Measurements from ENCODE around the gene PAN2. TPM values are rescaled to one million over a fixed set of nuclear protein-coding genes. Genes with fewer than 3 reads are reported as not detected.

The PAN2 gene
- total and polyA plus RNA-seq, 5 donors: 33.1 to 58.3 (median 48.9) TPM

DNA sequence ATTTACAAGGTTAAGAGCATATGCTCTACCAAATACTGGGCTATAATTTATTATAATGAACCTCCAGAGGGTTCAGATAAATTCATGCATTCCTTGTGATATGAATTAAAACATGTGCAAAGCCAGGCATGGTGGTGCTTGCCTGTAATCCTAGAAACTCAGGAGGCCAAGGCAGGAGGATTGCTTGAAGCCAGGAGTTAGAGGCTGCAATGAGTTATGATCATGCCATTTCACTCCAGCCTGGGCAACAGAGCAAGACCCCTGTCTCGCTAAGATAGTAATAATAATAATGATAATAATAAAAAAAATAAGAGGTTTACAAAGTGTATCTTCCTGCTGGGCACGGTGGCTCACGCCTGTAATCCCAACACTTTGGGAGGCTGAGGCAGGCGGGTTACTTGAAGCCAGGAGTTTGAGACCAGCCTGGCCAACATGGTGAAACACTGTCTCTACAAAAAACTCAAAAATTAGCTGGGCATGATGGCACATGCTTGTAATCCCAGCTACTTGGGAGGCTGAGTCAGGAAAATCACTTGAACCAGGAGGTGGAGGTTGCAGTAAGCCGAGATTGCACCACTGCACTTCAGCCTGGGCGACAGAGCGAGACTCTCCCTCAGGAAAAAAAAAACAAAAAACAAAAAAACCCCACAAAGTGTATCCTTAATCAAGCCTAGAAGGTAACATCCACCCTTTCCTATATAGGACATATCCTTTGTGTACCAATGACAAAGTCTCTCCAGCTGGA, 26.4 kb downstream of the PAN2 start:
- ATAC-seq (no peak), DNase-seq (no peak)
- Histone ChIP-seq H3K9me3 (ENCODE audit: control insufficient read depth, low read length) (no peaks in the 10 kb centered on the region), H3K27ac (ENCODE audit: low read length) (no peak overlapping the region), H3K4me3 (ENCODE audit: low read length) (no peak overlapping the region), H3K27me3 (ENCODE audit: control insufficient read depth, insufficient read depth) (no peaks in the 10 kb centered on the region), H3K4me1 (ENCODE audit: control insufficient read depth, insufficient read depth, low read length) (no peaks in the 10 kb centered on the region)
- 97% methylated on average over 7 of the region's 7 CpGs for WGBS
- intact Hi-C loops (cut with DNase I): no loop called here

DNA sequence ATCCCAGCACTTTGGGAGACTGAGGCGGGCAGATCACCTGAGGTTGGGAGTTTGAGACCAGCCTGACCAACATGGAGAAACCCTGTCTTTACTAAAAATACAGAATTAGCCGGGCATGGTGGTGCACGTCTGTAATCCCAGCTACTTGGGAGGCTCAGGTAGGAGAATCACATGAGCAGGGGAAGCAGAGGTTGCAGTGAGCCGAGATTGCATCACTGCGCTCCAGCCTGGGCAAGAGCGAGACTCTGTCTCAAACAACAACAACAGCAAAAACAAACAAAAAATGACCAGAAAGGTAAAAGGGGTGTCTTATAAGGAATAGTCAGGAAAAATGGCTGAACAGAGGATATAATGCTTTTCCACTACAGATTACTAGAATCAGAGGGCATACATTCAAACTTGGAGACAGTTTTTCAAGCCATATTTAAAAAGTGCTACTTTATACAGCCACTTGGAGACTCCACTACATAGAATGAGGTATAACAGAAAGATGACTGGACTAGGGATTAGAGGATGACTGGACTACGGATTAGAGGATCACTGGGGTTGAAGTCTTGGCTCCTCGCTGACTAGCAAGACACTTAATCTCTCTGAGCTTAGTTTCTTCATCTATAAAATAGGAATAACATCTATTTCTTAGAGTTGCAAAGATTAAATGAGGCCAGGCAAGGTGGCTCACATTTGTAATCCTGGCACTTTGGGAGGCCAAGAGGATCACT, 28.8 kb downstream of the PAN2 start:
- no peaks in the 10 kb centered on the region for H3K27me3 ChIP-seq (ENCODE audit: control insufficient read depth, insufficient read depth)
- ATAC-seq: no peak
- no peaks in the 10 kb centered on the region for H3K4me1 ChIP-seq (ENCODE audit: control insufficient read depth, insufficient read depth, low read length)
- intact Hi-C loops (cut with DNase I): no loop called here
- WGBS: 92% methylated on average over 8 of the region's 8 CpGs
- no peak overlapping the region for H3K27ac ChIP-seq (ENCODE audit: low read length)
- no peak overlapping the region for H3K4me3 ChIP-seq (ENCODE audit: low read length)
- H3K9me3 ChIP-seq (ENCODE audit: control insufficient read depth, low read length): no peaks in the 10 kb centered on the region
- DNase-seq: no peak

DNA sequence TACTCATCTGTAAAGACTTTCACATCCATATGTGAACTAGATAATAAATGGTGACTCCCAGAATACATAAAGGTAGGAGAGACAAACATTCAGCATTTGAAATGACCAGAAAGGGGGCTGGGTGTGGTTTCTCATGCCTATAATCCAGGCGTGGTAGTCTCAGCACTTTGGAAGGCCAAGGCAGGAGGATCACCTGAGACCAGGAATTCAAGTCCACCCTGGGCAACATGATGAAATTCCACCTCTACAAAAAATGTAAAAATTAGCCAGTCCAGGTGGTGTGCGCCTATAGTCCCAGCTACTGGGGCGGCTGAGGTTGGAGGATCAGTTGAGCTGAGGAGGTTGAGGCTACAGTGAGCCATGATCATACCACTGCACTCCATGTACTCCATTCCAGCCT, 29.5 kb downstream of the PAN2 start:
- Histone ChIP-seq H3K4me1 (ENCODE audit: control insufficient read depth, insufficient read depth, low read length) (no peaks in the 10 kb centered on the region), H3K27me3 (ENCODE audit: control insufficient read depth, insufficient read depth) (no peaks in the 10 kb centered on the region), H3K9me3 (ENCODE audit: control insufficient read depth, low read length) (no peaks in the 10 kb centered on the region), H3K27ac (ENCODE audit: low read length) (no peak overlapping the region), H3K4me3 (ENCODE audit: low read length) (no peak overlapping the region)
- ATAC-seq: no peak
- 96% methylated on average over 3 of the region's 3 CpGs for WGBS
- no peak for DNase-seq
- intact Hi-C loops (cut with DNase I): no loop called here

- H3K4me3 ChIP-seq (ENCODE audit: low read length): peak overlapping the region; percentile 51
- no peaks in the 10 kb centered on the region for H3K27me3 ChIP-seq (ENCODE audit: control insufficient read depth, insufficient read depth)
- no peaks in the 10 kb centered on the region for H3K9me3 ChIP-seq (ENCODE audit: control insufficient read depth, low read length)
- H3K4me1 ChIP-seq (ENCODE audit: control insufficient read depth, insufficient read depth, low read length): peaks cover 7% of the 10 kb centered on the region
- intact Hi-C loops (cut with DNase I): no loop called here
- H3K27ac ChIP-seq (ENCODE audit: low read length): peak overlapping the region; percentile 89
- ATAC-seq (peak; percentile 25 to 44), DNase-seq (no peak)
- 23% methylated on average over 21 of the region's 21 CpGs for WGBS
These were observed 32.9 kb downstream of the PAN2 start for GRCh38 chr12:56300644-56301464.

GRCh38 chr12:56299853-56300643, 33.8 kb downstream of the PAN2 start, which contains the start of gene CS:
Gene CS (minus strand): TSS chr12:56300330. CDS start chr12:56300201, 129 bp downstream.
- WGBS: under 1% methylated on average over 63 of the region's 63 CpGs
- no peaks in the 10 kb centered on the region for H3K27me3 ChIP-seq (ENCODE audit: control insufficient read depth, insufficient read depth)
- H3K9me3 ChIP-seq (ENCODE audit: control insufficient read depth, low read length): no peaks in the 10 kb centered on the region
- ATAC-seq: peak; percentile 98 to 99
- peaks cover 7% of the 10 kb centered on the region for H3K4me1 ChIP-seq (ENCODE audit: control insufficient read depth, insufficient read depth, low read length)
- H3K4me3 ChIP-seq (ENCODE audit: low read length): peak within 1 kb of the TSS; percentile 67
- peak within 1 kb of the TSS; percentile 95 for H3K27ac ChIP-seq (ENCODE audit: low read length)
- intact Hi-C loops (cut with DNase I): no loop called here
- DNase-seq: peak; percentile 99

- intact Hi-C loops (cut with DNase I): no loop called here
- DNase-seq: no peak
- Histone ChIP-seq H3K27ac (ENCODE audit: low read length) (peak overlapping the region; percentile 95), H3K4me1 (ENCODE audit: control insufficient read depth, insufficient read depth, low read length) (peaks cover 8% of the 10 kb centered on the region), H3K9me3 (ENCODE audit: control insufficient read depth, low read length) (no peaks in the 10 kb centered on the region), H3K4me3 (ENCODE audit: low read length) (peak overlapping the region; percentile 67), H3K27me3 (ENCODE audit: control insufficient read depth, insufficient read depth) (no peaks in the 10 kb centered on the region)
- peak; percentile 2 to 3 for ATAC-seq
- under 1% methylated on average over 10 of the region's 10 CpGs for WGBS
These were observed 34.4 kb downstream of the PAN2 start for GRCh38 chr12:56299308-56299852.

GRCh38 chr12:56298828-56299227, 35.0 kb downstream of the PAN2 start:
- 71% methylated on average over 5 of the region's 5 CpGs for WGBS
- H3K27ac ChIP-seq (ENCODE audit: low read length): peak overlapping the region; percentile 6
- H3K4me1 ChIP-seq (ENCODE audit: control insufficient read depth, insufficient read depth, low read length): peaks cover 8% of the 10 kb centered on the region

DNA sequence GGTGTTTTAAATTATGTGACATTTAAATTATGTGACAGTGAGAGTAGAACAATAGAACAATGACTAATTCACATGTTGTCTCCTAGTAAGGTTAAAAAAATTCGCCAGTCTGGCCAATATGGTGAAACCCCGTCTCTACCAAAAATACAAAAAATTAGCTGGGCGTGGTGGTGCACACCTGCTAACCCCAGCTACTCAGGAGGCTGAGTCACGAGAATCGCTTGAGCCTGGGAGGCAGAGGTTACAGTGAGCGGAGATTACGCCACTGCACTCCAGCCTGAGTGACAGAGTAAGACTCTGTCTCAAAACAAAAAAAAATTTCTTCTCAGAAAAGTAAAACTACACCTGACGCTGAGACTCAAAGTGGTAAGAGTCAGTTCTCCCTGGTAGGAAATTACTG, 36.4 kb downstream of the PAN2 start:
- ATAC-seq: no peak
- Histone ChIP-seq H3K9me3 (ENCODE audit: control insufficient read depth, low read length) (no peaks in the 10 kb centered on the region), H3K4me3 (ENCODE audit: low read length) (no peak overlapping the region), H3K4me1 (ENCODE audit: control insufficient read depth, insufficient read depth, low read length) (peaks cover 8% of the 10 kb centered on the region), H3K27ac (ENCODE audit: low read length) (no peak overlapping the region), H3K27me3 (ENCODE audit: control insufficient read depth, insufficient read depth) (no peaks in the 10 kb centered on the region)
- intact Hi-C loops (cut with DNase I): no loop called here
- 90% methylated on average over 8 of the region's 8 CpGs for WGBS
- DNase-seq: no peak

More at GRCh38 chr12:56298828-56299227, 35.0 kb downstream of the PAN2 start:
- DNase-seq (no peak), ATAC-seq (no peak)
- Histone ChIP-seq H3K4me3 (ENCODE audit: low read length) (peak overlapping the region; percentile 67), H3K9me3 (ENCODE audit: control insufficient read depth, low read length) (no peaks in the 10 kb centered on the region), H3K27me3 (ENCODE audit: control insufficient read depth, insufficient read depth) (no peaks in the 10 kb centered on the region)
- intact Hi-C loops (cut with DNase I): no loop called here

DNA sequence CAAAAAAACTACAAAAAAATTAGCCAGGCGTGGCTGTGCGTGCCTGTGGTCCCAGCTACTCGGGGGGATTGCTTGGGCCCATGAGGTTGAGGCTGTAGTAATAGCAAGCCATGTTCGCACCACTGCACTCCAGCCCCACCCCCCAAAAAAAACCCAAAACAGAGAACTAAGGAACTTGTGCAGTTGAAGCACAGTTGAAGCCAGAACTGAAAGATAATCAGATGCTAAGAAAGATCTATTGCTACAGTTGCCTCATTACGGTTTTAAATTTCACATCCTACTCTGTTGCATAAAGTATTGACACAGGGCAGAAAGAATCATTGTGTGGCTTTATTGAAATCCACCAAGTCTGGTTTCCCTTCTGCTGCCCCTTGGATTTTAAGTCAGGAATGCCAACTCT, 37.5 kb downstream of the PAN2 start:
- no peak for ATAC-seq
- DNase-seq: no peak
- intact Hi-C loops (cut with DNase I): no loop called here
- no peaks in the 10 kb centered on the region for H3K9me3 ChIP-seq (ENCODE audit: control insufficient read depth, low read length)
- H3K27me3 ChIP-seq (ENCODE audit: control insufficient read depth, insufficient read depth): no peaks in the 10 kb centered on the region
- 64% methylated on average over 5 of the region's 5 CpGs for WGBS
- no peak overlapping the region for H3K4me3 ChIP-seq (ENCODE audit: low read length)
- H3K4me1 ChIP-seq (ENCODE audit: control insufficient read depth, insufficient read depth, low read length): peaks cover 12% of the 10 kb centered on the region
- no peak overlapping the region for H3K27ac ChIP-seq (ENCODE audit: low read length)

- intact Hi-C loops (cut with DNase I): no loop called here
- H3K4me1 ChIP-seq (ENCODE audit: control insufficient read depth, insufficient read depth, low read length): peaks cover 12% of the 10 kb centered on the region
- DNase-seq: no peak
- no peaks in the 10 kb centered on the region for H3K27me3 ChIP-seq (ENCODE audit: control insufficient read depth, insufficient read depth)
- H3K27ac ChIP-seq (ENCODE audit: low read length): no peak overlapping the region
- no peak for ATAC-seq
- WGBS: 65% methylated on average over 5 of the region's 5 CpGs
- H3K9me3 ChIP-seq (ENCODE audit: control insufficient read depth, low read length): no peaks in the 10 kb centered on the region
- no peak overlapping the region for H3K4me3 ChIP-seq (ENCODE audit: low read length)
These were observed 40.0 kb downstream of the PAN2 start for GRCh38 chr12:56293795-56294194.

Data from right cardiac atrium (tissue), 5 donors.